GM12872 (cell line): ENCODE data around the gene FRMPD2.

Experiments
- CTCF ChIP-seq: IDR thresholded peaks from 3 replicates; pipeline ENCODE4 v1.5.1; 2011; ENCODE audit warnings: low read depth, mild to moderate bottlenecking, low read length, moderate library complexity; ENCODE audit not compliant: insufficient read depth

FRMPD2 gene

GRCh38 chr10:48249763-48250351 is 24.6 kb downstream of the FRMPD2 start:
- no peak; the same call in 2 of the 3 replicates for TF ChIP-seq CTCF

GRCh38 chr10:48249004-48249762 is 25.3 kb downstream of the FRMPD2 start:
- TF ChIP-seq CTCF = no peak; the same call in 2 of the 3 replicates

DNA sequence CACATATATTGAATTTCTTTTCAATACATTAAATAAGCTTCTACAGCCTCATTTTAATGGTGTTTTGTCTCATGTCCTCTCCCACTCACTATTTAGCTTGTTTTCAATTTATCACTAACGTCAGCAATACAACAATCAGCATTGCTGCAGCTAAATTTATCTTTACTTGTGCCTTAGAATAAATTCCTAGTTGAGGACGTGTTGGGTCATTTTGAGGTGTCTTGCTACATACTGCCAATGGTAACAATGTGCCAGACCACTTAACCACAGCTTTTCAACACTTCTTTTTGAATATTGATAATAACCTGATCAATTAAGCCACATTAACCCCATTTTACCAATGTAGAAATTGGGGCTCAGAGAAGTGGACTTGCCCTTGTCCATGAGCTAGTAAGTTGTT is 26.0 kb downstream of the FRMPD2 start:
- no peak for TF ChIP-seq CTCF

GRCh38 chr10:48247680-48248079 is 26.8 kb downstream of the FRMPD2 start:
- no peak for TF ChIP-seq CTCF

DNA sequence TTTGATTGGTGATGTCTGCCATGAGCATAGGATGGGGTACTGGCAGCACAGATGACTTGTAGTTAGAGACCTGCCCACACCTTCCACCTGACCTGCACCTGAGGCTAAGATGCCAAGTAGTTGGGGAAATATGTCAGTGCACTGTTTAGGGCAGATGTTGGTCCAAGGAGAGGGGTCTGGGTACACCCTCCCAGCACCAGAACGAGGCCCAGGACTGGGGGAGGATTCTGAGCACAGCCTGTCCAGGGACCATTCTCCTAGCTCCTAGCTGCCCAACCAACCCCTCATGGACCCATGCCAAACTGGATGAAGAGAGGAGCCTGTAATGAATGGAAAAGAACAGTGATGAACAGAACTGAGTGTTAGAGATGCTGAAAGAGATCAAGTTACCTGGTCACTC is 28.0 kb downstream of the FRMPD2 start:
- no peak for TF ChIP-seq CTCF

GRCh38 chr10:48245977-48246376 is 28.5 kb downstream of the FRMPD2 start:
- TF ChIP-seq CTCF = no peak

- no peak for TF ChIP-seq CTCF
Measured at GRCh38 chr10:48243487-48243886, 31.0 kb downstream of the FRMPD2 start.
